Parathyroid adenoma (tissue), 2 donors: ENCODE results near the gene CCDC57.
A peak's percentile ranks its signal among the peaks of the same experiment; 100 is the strongest.

ENCODE experiments used
- H2AFZ ChIP-seq: fragments of 300-600 bp; sonication (generic); one replicate; pipeline ENCODE4 v1.7.0; 2017; ENCODE audit warnings: antibody characterized with exemption, mild to moderate bottlenecking
- H3K27ac ChIP-seq: fragments of 300-600 bp; sonication (generic); one replicate; pipeline ENCODE4 v1.7.0; 2017
- H3K27me3 ChIP-seq: fragments of 300-600 bp; sonication (generic); one replicate; pipeline ENCODE4 v1.7.0; 2017; ENCODE audit warnings: low read length; ENCODE audit not compliant: control insufficient read depth, insufficient read depth
- H3K36me3 ChIP-seq: fragments of 300-600 bp; sonication (generic); one replicate; pipeline ENCODE4 v1.7.0; 2017; ENCODE audit warnings: low read length; ENCODE audit not compliant: control insufficient read depth, insufficient read depth
- H3K4me1 ChIP-seq: fragments of 300-600 bp; sonication (generic); one replicate; pipeline ENCODE4 v1.7.0; 2017; ENCODE audit warnings: control low read depth
- H3K4me2 ChIP-seq: fragments of 300-600 bp; sonication (generic); one replicate; pipeline ENCODE4 v1.7.0; 2017; ENCODE audit warnings: low read length
- H3K4me3 ChIP-seq: fragments of 300-600 bp; sonication (generic); one replicate; pipeline ENCODE4 v1.7.0; 2017; ENCODE audit warnings: low read depth, low read length
- H3K79me2 ChIP-seq: fragments of 300-600 bp; sonication (generic); one replicate; pipeline ENCODE4 v1.7.0; 2017; ENCODE audit warnings: control low read depth
- H3K9ac ChIP-seq: fragments of 300-600 bp; sonication (generic); one replicate; pipeline ENCODE4 v1.7.0; 2017; ENCODE audit warnings: mild to moderate bottlenecking
- H3K9me3 ChIP-seq: fragments of 300-600 bp; sonication (generic); one replicate; pipeline ENCODE4 v1.7.0; 2017; ENCODE audit warnings: low read length; ENCODE audit not compliant: control insufficient read depth
- TF ChIP-seq, protein P1 (sequence below): fragments of 300-600 bp; sonication (generic); IDR thresholded peaks from one replicate; pipeline ENCODE4 v1.7.0; 2017; ENCODE audit warnings: antibody characterized with exemption, mild to moderate bottlenecking
- donor health status: primary hyperparathyroidism.

The CCDC57 gene

DNA sequence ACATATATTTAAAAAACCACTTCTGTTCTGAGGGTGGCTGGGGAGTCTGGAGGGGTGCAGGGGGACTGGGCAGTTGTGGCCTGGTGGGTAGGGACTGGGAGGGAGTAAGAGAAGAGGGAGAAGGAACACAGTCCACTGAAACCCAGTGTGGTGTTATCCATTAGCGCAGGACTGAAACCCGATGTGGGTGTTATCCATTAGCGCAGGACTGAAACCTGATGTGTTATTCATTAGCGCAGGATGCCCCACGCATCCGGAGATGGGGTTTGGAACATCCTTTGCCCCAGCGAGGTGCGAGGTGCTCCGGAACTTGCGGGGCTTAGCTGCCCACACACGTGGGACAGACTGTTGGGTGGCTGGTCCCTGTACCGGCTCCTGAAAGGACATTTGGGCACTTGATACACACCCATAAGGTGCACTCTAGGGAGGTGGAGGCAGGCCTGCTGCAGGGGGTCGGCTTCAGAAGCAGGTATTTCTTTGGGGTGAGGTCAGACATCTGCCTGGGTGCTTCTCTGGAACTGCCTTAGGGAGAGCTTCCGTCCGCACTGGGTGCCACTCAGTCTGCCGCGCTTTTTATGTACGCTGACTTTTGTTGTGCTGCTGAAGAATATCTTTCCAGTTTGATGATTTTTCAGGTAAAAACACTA lies 94.4 kb downstream of the CCDC57 start:
- Histone ChIP-seq H3K9ac (no peak overlapping the region), H3K79me2 (peaks cover 2% of the 10 kb centered on the region), H2AFZ (peak overlapping the region; percentile 83), H3K4me1 (peaks cover 12% of the 10 kb centered on the region), H3K9me3 (no peaks in the 10 kb centered on the region), H3K36me3 (no peaks in the 10 kb centered on the region), H3K4me2 (no peak overlapping the region), H3K27me3 (no peaks in the 10 kb centered on the region), H3K4me3 (no peak overlapping the region), H3K27ac (no peak overlapping the region)
- TF ChIP-seq, protein P1, sequence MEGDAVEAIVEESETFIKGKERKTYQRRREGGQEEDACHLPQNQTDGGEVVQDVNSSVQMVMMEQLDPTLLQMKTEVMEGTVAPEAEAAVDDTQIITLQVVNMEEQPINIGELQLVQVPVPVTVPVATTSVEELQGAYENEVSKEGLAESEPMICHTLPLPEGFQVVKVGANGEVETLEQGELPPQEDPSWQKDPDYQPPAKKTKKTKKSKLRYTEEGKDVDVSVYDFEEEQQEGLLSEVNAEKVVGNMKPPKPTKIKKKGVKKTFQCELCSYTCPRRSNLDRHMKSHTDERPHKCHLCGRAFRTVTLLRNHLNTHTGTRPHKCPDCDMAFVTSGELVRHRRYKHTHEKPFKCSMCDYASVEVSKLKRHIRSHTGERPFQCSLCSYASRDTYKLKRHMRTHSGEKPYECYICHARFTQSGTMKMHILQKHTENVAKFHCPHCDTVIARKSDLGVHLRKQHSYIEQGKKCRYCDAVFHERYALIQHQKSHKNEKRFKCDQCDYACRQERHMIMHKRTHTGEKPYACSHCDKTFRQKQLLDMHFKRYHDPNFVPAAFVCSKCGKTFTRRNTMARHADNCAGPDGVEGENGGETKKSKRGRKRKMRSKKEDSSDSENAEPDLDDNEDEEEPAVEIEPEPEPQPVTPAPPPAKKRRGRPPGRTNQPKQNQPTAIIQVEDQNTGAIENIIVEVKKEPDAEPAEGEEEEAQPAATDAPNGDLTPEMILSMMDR: no peak

DNA sequence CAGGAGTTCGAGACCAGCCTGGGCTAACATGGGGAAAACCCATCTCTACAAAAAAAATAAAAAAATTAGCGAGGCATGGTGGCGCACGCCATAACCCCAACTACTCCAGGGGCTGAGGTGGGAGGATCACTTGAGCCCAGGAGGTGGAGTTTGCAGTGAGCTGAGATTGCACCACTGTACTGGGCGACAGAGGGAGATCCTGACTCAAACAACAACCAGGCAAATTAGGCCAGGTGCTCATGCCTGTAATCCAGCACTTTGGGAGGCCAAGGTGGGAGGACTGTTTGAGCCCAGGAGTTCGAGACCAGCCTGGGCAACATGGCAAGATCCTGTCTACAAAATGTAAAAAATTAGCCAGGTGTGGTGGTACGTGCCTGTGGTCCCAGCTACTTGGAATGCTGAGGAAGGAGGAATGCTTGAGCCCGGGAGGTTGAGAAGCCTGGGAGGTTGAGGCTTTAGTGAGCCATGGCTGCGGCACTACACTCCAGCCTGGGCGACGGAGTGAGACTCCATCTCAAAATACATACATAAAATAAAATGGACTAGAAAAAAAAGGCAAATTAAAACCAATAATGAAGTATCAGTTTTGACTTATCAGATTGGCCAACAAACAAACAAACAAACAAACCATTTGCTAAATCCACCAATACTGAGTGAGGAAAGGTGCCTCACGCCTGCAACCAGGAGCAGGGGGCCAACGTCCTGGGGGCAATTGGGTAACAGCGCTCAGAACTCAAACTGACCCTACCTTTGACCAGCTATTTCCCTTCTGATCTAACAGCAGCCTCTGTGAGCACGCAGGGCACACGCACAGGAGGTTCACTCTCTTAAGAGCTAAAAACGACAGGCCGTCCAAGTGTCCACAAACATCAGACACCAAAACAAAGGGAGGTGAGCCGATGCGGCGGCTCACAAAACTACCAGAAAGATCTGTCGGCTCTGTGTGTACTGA lies 95.2 kb downstream of the CCDC57 start:
- no peak overlapping the region for H3K4me2 ChIP-seq
- H3K79me2 ChIP-seq: peaks cover 2% of the 10 kb centered on the region
- H3K4me1 ChIP-seq: peaks cover 12% of the 10 kb centered on the region
- H3K27ac ChIP-seq: no peak overlapping the region
- no peak overlapping the region for H3K4me3 ChIP-seq
- no peaks in the 10 kb centered on the region for H3K27me3 ChIP-seq
- no peak overlapping the region for H3K9ac ChIP-seq
- H3K36me3 ChIP-seq: no peaks in the 10 kb centered on the region
- TF ChIP-seq, protein P1: no peak
- H2AFZ ChIP-seq: no peak overlapping the region
- H3K9me3 ChIP-seq: no peaks in the 10 kb centered on the region

DNA sequence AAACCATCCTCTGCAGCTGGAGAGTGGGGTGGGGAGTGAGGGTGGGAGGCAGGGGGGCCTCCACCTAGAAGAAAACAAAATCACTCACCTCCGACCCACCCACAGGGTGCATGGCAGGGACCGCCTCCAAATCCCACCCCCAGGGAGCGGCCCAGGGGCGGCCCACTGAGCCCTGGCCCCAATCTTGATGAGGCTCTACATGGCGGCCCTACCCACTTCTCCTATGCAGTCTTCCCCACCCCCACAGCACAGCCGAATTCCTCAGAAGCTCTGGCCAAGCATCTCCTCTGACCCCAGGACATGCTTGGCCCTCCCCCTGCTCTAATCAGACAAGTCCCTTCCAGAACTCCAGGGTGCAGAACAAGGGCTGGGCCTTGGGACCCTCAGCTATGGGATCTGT lies 96.4 kb downstream of the CCDC57 start:
- Histone ChIP-seq H3K27ac (no peak overlapping the region), H3K36me3 (no peaks in the 10 kb centered on the region), H3K4me2 (no peak overlapping the region), H3K4me3 (no peak overlapping the region), H3K27me3 (no peaks in the 10 kb centered on the region), H3K9me3 (no peaks in the 10 kb centered on the region), H3K9ac (no peak overlapping the region), H3K79me2 (peaks cover 2% of the 10 kb centered on the region), H3K4me1 (peaks cover 12% of the 10 kb centered on the region), H2AFZ (no peak overlapping the region)
- TF ChIP-seq, protein P1: no peak

DNA sequence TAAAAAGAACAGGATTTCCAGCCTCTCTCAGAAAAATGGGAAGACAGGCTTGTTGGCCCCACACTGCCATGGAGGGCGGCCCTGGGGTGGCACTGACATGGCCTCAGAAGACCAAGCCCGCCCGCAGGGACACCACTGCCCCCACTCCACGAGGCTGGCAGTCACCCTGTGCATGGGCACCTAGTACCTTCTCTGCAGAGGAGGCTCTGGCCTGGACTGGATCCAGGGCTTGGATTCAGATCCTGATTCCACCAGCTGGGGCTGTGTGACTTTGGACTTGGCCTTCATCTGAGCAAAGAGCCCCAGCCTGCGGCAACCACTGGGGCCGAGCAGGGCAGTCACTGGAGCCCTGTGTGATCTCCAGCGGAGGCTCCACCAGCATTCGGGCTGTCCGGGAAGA lies 97.8 kb downstream of the CCDC57 start:
- H3K27me3 ChIP-seq: no peaks in the 10 kb centered on the region
- H3K9me3 ChIP-seq: no peaks in the 10 kb centered on the region
- H3K36me3 ChIP-seq: no peaks in the 10 kb centered on the region
- H3K79me2 ChIP-seq: peaks cover 2% of the 10 kb centered on the region
- TF ChIP-seq, protein P1: no peak
- H2AFZ ChIP-seq: no peak overlapping the region
- no peak overlapping the region for H3K9ac ChIP-seq
- peaks cover 12% of the 10 kb centered on the region for H3K4me1 ChIP-seq
- H3K27ac ChIP-seq: no peak overlapping the region
- no peak overlapping the region for H3K4me2 ChIP-seq
- no peak overlapping the region for H3K4me3 ChIP-seq
